GM19467 (cell line): ENCODE results near the gene GEMIN7.

ENCODE experiments used
- ATAC-seq: cut with Tn5 transposase; IDR thresholded peaks from one replicate; pipeline ENCODE4 v1.9.1; 2021; ENCODE audit warnings: mild to moderate bottlenecking, moderate library complexity; ENCODE audit not compliant: unreplicated experiment

Gene GEMIN7

DNA sequence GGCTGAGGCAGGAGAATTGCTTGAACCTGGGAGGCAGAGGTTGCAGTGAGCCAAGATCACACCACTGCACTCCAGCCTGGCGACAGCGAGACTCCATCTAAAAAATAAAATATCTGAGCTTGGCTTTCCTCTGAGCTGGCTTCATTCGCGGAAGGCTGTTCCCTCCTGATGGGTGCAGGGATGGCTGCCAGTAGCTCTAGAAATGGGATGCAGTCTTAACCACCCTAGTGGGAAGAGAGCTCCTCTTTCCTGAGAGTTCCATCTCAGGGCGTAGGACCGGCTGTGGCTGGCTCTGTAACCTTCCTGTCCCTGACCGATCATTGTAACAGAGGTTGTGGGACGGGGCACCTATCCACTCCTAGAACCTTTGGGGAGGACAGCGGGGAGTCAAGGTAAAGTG lies 46.3 kb downstream of the GEMIN7 start:
- ATAC-seq = no peak

DNA sequence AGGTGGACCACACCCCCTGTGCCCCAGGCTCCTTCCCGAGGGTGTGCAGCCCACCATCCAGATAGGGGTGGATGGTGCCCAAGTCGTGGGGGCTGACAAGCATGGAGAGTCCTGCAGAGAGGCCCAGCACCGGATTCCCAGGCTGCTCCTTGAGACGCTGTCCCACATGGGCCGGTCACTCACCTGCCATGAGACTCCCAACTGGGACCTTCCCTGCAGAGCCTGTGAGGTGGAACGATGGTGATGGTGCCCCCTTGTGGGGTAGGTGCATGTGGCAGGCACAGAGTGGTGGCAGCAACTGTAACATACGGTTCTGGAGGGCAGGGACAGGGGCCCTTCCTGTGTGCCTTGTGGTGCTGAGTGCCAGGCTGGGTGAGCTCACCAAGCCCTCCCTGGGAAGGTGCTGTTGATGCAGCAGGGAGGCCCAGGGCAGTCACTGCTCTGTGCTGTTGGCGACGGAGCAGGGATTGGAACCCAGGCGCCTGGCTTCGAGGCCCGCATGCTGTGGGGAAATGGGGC lies 47.0 kb downstream of the GEMIN7 start:
- no peak for ATAC-seq

DNA sequence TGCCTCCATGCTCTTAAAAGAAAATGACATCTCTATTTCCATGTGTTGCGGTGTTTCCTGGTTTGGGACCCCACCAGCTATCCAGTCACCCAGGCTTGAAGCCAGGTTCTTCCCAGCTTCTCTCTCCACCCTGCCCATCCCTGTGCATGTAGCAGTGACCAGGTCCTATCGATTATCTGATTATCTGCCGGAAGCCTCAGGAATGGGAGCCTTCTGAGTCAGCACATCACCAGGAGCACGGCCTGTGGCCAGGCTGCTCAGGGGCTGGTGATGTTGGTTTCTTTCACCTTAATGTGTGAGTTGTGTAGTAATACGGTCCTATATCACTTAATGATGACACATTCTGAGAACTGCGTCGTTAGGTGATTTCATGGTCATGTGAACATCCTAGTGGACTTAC lies 47.6 kb downstream of the GEMIN7 start:
- ATAC-seq = no peak

DNA sequence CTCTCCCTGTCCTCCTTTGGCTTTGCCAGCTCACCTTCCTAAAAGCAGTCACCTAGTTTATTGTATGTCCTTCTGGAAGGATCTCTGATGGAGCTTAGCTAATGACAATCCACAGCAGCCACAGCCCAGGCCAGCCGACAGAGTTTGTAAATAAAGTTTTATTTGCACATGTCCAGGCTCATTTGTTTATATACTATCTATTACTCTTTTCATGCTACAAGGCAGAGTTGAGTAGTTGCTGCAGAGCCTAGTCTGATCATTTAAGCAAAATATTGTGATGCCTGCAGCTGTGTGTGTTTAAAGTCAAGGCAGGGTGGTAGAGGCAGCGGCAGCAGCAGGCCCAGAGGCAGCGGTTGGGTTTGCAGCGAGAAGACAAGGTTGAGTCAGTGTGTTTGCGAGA lies 49.1 kb downstream of the GEMIN7 start:
- no peak for ATAC-seq

DNA sequence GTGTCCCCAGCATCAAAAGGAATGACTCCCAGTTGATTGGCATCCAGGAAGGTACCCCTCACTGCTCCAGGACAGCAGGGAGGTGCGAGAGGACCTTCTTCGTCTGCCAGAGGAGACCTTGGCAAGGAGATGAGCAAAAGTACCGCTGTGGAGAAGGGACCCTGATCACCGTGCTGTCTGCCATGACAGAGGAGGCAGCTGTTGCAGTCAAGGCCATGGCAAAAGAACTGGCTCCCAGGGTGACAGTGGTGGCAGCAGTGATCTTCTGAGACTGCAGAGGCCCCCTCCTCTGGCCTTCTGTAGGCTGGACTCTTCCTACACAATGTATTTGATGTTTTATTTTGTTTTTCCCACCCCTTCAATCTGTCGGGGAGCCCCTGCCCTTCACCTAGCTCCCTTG lies 49.7 kb downstream of the GEMIN7 start:
- ATAC-seq = no peak

DNA sequence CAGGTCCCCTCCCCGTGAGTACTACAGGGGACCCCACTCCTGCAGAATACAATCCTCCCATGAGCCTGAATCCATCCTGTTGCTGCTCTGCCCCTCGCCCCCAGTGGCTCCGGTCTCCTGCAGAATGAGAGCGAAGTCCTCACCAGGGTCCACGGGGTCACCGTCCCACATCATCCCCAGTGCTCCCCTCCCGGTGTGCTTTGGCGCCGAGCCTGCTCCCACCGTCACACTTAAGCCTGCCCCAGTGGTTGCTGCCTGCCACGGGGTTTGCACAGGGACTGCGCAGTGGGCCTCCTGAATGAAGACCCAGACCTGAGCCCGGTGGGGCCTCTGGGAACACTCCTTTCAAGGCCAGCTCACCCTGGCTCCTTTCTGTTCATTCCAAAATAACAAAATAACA lies 51.2 kb downstream of the GEMIN7 start:
- ATAC-seq = no peak

DNA sequence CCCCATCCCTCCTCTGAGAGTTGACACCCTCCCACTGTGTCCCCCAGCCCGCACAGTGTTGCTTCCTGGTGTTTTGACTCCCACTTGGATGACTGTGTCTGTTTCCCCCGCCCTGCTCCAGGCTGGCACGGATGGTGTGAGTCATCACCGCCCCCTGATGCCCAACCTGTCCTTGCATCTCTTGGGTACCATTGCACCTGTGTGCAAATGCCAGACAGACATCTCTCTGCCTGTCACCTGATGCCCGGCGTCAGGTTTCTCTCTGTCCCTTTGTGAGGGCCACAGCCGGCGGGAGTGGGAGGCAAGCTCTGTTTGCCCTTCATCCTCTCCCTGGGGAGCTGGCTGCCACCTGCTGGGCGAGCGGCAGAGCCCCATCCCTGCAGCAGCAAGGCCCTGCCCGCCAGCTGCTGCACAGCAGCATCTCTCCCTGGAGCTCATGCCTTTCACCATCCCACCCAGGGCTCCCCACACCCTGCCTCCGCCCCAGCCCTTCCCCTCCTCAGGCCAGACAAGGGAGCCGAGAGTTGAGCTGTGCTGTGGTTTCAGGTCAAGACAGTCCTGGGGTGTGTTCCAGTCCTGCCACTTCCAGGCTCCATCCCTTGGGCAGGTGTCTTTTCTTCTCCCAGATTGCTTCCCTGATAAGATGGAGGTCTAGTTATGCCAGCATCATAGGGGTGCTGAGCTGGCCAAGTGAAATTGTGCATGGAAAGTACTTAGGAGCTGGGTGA lies 52.0 kb downstream of the GEMIN7 start:
- no peak for ATAC-seq

DNA sequence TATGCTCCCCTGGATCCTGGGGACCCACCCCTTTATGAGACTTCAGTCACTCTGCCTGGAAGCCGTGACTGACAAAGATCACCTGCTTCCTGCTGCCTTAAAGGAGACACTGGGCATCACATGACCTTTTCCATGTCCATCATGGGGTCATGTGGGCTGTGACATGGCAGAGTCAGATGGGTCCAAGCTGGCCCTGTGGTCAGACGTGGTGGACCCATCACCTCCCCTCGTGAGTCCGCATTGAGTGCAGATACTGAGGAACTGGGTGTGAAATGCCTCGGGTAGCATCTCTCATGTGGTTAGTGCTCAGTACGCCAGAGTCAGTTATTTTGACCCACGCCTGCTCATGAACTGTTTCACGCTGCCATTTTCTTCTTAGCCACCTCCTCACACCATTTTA lies 54.6 kb downstream of the GEMIN7 start:
- no peak for ATAC-seq

DNA sequence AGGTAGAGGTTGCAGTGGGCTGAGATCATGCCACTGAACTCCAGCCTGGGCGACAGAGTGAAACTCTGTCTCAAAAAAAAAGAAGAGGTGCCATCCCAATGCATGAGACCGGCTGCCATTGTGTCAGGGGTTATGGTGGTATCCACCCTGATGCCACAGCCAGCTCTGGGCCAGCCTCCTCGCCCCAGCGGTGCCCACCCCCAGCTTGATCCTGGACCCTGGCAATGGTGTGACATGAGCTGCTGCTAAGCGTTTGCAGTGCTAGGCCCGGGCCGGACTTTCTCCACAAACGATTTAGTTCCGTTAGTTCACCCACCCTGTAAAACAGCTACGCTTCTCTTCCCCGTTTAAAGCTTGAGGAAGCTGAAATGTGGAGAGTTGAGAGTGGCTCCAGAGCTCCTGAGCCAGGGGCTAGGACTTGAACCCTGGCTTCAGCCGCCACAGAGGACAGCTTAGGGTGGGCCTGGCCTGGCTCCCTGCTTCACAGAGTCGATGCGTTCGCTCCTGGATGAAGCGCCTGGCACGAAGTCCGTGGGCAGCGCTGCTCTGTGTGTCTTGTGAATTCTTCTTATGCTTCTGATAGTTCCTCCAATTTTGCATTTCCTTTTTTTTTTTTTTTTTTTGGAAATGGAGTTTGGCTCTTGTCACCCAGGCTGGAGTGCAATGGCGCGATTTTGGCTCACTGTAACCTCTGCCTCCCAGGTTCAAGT lies 56.3 kb downstream of the GEMIN7 start:
- ATAC-seq = no peak

DNA sequence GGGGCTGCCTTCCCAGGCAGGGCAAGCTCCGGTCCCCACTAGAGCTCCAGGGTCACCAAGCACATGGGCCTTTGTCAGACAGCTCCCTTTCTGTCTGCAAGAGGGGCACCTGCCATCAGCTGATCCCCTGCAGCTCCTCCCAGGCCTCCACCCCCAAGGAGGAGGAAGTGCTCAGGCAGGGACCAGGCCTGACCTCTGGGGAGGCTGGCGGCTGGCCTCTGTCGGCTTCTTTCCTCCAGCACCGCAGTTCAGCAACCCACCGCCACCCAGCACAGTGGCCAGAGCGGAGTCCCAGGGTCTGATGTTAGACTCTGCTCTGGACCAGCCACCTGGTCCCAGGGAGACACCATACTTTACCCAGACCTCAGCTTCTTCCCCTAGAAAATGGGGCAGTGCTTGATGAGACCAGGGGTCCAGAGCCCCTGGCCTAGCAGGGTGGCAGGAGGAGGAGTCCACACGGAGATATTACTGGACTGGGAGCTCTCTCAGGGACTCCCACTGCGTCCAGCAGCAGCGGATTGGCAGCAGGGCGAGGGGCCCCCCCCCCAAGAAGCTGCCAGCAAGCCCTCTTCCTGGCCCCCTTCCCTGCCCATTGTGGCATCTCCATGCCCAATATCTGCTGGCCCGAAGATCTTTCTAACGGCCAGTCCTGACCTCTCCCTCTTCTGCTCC lies 57.6 kb downstream of the GEMIN7 start:
- ATAC-seq = no peak

DNA sequence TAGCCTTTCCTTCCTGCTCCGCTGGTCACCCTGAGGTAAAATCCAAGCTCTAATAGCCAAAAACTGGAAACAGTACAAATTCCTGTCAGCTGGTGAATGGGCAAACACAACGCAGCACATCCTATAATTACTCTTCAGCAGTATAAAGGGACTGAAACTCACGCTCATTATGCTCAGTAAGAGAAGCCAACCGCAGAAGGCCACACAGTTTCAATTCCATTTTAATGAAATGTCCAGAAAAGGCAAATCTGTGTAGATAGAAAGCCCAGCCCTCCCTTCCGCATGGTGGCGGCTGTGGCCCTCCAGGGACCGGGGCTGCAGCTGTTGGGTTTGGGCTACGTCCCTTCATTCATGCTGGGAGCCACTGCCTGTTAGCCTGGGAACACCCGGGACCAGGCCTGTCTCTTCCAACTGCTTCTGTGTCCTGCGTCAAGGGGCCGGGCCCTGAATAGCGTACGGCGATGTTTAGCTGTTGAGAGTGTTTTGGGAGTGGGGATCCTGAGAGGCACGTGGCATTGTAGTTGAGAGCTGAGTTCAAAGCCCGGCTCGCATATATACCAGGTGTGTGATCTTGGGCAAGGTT lies 58.2 kb downstream of the GEMIN7 start:
- peak; percentile 79 for ATAC-seq

DNA sequence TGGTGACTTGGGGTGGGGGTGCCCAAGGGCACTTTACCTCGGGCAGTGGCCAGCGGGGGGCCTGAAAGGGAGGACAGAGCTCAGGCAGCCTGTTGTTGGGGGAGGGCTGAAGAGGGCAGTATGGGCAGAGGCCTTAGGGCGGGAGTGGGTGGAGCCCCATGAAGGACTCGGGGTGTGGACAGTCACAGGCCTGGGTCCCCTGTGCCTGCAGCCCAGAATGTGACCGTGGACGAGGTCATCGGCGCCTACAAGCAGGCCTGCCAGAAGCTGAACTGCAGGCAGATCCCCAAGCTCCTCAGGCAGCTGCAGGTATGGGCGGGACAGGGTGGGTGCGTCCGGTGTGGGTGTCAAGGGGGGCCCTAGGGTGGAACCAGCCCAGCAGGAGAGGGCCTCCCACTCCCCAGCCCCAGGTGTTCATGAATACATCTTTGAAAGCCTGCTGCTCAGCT lies 59.3 kb downstream of the GEMIN7 start:
- ATAC-seq = no peak

DNA sequence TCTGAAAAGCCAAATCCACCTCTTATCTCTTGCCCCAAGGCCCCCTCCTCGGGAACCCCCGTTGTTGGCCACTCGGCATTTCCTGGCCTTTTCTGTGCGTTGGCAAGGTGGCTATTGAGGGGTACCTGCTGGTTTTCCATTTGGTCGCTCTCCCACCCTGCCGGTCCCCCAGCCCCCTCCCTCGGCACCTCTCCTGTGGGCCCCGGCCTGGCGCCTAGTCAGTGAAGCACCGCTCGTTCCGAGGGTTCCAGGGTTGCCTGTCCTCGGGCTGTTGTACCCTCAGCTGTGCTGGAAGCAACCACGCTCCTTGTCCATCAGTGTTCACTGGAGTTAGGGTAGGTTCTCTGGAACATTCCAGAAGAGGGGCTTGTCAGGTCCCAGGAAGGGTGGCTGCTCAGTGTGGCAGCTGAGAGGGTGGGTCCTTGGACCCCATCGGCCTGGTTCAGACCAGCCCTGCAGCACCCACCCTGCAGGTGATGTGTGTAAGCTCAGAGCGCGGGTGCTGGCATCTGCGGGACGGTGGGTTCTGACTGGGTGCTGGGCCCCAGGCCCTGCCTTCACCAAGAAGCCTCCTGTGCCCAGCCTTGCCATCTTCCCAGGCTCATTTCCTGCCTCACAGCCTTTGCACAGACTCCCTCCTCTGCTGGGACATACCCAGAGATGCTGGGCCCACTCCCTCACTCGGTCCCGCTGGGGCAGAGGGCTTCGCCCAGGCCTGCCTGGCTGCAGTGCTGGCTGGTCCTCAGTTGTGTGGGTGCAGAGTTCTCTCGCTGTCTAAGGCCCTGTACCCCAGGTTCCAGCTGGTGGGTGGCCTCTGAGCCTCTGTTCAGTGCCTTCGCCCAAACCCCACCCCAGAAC lies 60.5 kb downstream of the GEMIN7 start:
- ATAC-seq = no peak

DNA sequence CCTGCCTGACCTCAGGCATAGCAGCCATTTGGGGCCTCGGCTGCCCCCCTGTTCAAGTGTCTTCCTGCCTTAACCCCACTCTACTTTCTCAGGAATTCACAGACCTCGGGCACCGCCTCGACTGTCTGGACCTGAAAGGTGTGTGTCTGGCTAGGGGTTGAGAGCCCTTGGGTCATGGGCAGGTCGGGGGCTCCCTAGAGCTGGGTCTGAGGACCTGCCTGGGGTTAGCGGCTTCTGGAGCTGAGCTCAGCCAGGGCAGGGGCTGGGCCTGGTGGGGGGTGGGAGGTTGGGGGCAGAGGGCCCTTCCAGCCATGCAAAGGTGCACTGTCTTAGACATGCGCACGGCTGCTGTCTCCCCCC lies 61.1 kb downstream of the GEMIN7 start:
- no peak for ATAC-seq

DNA sequence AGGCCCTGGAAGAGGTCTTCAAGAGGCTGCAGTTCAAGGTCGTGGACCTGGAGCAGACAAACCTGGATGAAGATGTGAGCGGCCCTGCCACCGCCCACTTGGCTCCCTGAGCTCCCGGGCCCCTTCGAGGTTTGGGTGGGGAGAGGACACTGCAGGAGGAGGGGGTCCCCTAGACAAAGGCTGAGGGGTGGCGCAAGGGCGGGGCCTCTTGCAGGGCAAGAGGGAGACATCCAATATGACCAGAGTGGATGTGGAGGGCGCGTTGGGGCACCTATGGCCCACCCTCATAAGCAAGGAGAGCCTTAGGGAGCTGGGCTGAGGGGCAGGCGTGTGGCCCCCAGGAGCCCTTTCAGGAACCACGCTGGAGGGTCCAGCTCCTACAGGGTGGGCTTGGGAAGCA lies 61.5 kb downstream of the GEMIN7 start:
- ATAC-seq = no peak
